A673 (cell line): ENCODE data around the gene PRDM16. TPM values are rescaled to one million over a fixed set of nuclear protein-coding genes. Genes with fewer than 3 reads are reported as not detected.

Experiments used
- BruUV-seq: library from RNA; stranded (reverse); fragments of 400-500 nt; replicated peaks from 2 replicates; lab custom pipeline; 2021; lab: Mats Ljungman, UMichigan
- CTCF ChIA-PET: fragments of 300-600 bp; sonication (Branson Sonifier 250); formaldehyde crosslinking; loops from one replicate; lab custom pipeline; 2022; ENCODE audit warnings: antibody characterized with exemption; lab: Charles Lee
- POLR2A ChIA-PET: fragments of 300-600 bp; sonication (Branson Sonifier 250); formaldehyde crosslinking; loops from one replicate; lab custom pipeline; 2022; ENCODE audit warnings: antibody characterized with exemption; ENCODE audit not compliant: low non-redundant PET; lab: Charles Lee
- DNase-seq: peaks from one replicate; pipeline ENCODE4 v3.0.0-alpha.2; 2015; ENCODE audit warnings: low spot score
- H3K27ac ChIP-seq: fragments of 200-600 bp; sonication (generic); 2 replicates; pipeline ENCODE4 v1.5.1; 2016; ENCODE audit warnings: mixed run types, low read depth, mild to moderate bottlenecking, mixed read lengths, antibody characterized with exemption, low read length; ENCODE audit not compliant: poor library complexity, severe bottlenecking
- H3K27me3 ChIP-seq: fragments of 200-600 bp; sonication (generic); replicated peaks from 2 replicates; pipeline ENCODE4 v1.6.1; 2017; ENCODE audit warnings: mixed run types, low read depth, mild to moderate bottlenecking, mixed read lengths, antibody characterized with exemption, low read length; ENCODE audit not compliant: insufficient read depth, poor library complexity
- H3K36me3 ChIP-seq: fragments of 200-600 bp; sonication (generic); 2 replicates; pipeline ENCODE4 v1.6.1; 2016; ENCODE audit warnings: mixed run types, mild to moderate bottlenecking, mixed read lengths, antibody characterized with exemption, low read length; ENCODE audit not compliant: insufficient read depth, poor library complexity, severe bottlenecking
- H3K4me1 ChIP-seq: fragments of 200-600 bp; sonication (generic); 2 replicates; pipeline ENCODE4 v1.6.1; 2017; ENCODE audit warnings: mixed run types, mild to moderate bottlenecking, mixed read lengths, antibody characterized with exemption, low read length; ENCODE audit not compliant: insufficient read depth, poor library complexity, severe bottlenecking
- H3K4me3 ChIP-seq: fragments of 200-600 bp; sonication (generic); 2 replicates; pipeline ENCODE4 v1.5.1; 2016; ENCODE audit warnings: low read depth, mixed run types, mild to moderate bottlenecking, mixed read lengths, low read length; ENCODE audit not compliant: poor library complexity, severe bottlenecking
- H3K9me3 ChIP-seq: fragments of 200-600 bp; sonication (generic); 2 replicates; pipeline ENCODE4 v1.6.1; 2016; ENCODE audit warnings: mixed run types, low read depth, mild to moderate bottlenecking, mixed read lengths, antibody characterized with exemption, low read length; ENCODE audit not compliant: poor library complexity, severe bottlenecking
- CTCF ChIP-seq: fragments of 300-800, 200-600 bp; sonication (generic); conservative IDR thresholded peaks from 2 replicates; pipeline ENCODE4 v1.5.1; 2017; ENCODE audit warnings: low read depth, mild to moderate bottlenecking, antibody characterized with exemption, low read length, moderate library complexity, mixed read lengths
- EZH2 ChIP-seq: fragments of 200-600 bp; sonication (generic); IDR thresholded peaks from 2 replicates; pipeline ENCODE4 v1.6.1; 2017; ENCODE audit warnings: borderline replicate concordance, low read depth, mild to moderate bottlenecking, mixed read lengths, antibody characterized with exemption, low read length; ENCODE audit not compliant: poor library complexity, severe bottlenecking
- intact Hi-C: fragments of 100-400 bp; cut with micrococcal nuclease; formaldehyde crosslinking; loops from one replicate; pipeline ENCODE4 v1.10.0; 2022; ENCODE audit not compliant: unreplicated experiment
- total RNA-seq: library from RNA; stranded (reverse); gene quantifications from 2 replicates; pipeline ENCODE4 v1.2.3, GENCODE V29; 2021

The PRDM16 gene
- total RNA-seq, 1 experiment from 2014 or later = 0.49 TPM

- no peak for DNase-seq
Measured at GRCh38 chr1:3227351-3227704, 158.3 kb downstream of the PRDM16 start.

GRCh38 chr1:3227893-3228292 lies 158.9 kb downstream of the PRDM16 start:
- ChIA-PET POLR2A (no interaction called here), CTCF (no interaction called here)
- H3K9me3 ChIP-seq = no peaks in the 10 kb centered on the region
- no peak overlapping the region for H3K4me3 ChIP-seq
- H3K36me3 ChIP-seq = no peaks in the 10 kb centered on the region
- H3K27me3 ChIP-seq = peaks cover 99% of the 10 kb centered on the region
- intact Hi-C loops = no loop called here
- H3K4me1 ChIP-seq = no peaks in the 10 kb centered on the region
- BruUV-seq = no TSS peak
- TF ChIP-seq CTCF = no peak
- no peak for TF ChIP-seq EZH2
- no peak overlapping the region for H3K27ac ChIP-seq
- DNase-seq = no peak

More at GRCh38 chr1:3227351-3227704, 158.3 kb downstream of the PRDM16 start:
- H3K4me1 ChIP-seq = no peaks in the 10 kb centered on the region
- no TSS peak for BruUV-seq
- ChIA-PET CTCF (no interaction called here), POLR2A (no interaction called here)
- TF ChIP-seq EZH2 = no peak
- no peak for TF ChIP-seq CTCF
- H3K4me3 ChIP-seq = no peak overlapping the region
- H3K36me3 ChIP-seq = no peaks in the 10 kb centered on the region
- no peak overlapping the region for H3K27ac ChIP-seq
- intact Hi-C loops = no loop called here
- no peaks in the 10 kb centered on the region for H3K9me3 ChIP-seq
- H3K27me3 ChIP-seq = peaks cover 98% of the 10 kb centered on the region

- no TSS peak for BruUV-seq
- ChIA-PET CTCF (no interaction called here), POLR2A (no interaction called here)
- no peaks in the 10 kb centered on the region for H3K36me3 ChIP-seq
- H3K4me3 ChIP-seq = no peak overlapping the region
- H3K27me3 ChIP-seq = peaks cover 98% of the 10 kb centered on the region
- DNase-seq = no peak
- H3K27ac ChIP-seq = no peak overlapping the region
- TF ChIP-seq EZH2 = no peak
- TF ChIP-seq CTCF = no peak
- intact Hi-C loops = no loop called here
- H3K9me3 ChIP-seq = no peaks in the 10 kb centered on the region
- no peaks in the 10 kb centered on the region for H3K4me1 ChIP-seq
Measured at GRCh38 chr1:3229081-3229725, 160.2 kb downstream of the PRDM16 start.
